GM19351 (cell line): ENCODE data around the gene DISC1.
A peak's percentile ranks its signal among the peaks of the same experiment; 100 is the strongest.
"Not testable (repeated sequence)": the region's sequence is repeated elsewhere in the genome, so short reads cannot be mapped to it uniquely, and the experiment has no call there.

Experiments
- ATAC-seq: cut with Tn5 transposase; IDR thresholded peaks from one replicate; pipeline ENCODE4 v1.9.1; 2021; ENCODE audit warnings: mild to moderate bottlenecking, moderate library complexity; ENCODE audit not compliant: unreplicated experiment

The DISC1 gene

GRCh38 chr1:231871878-231872277 lies 245.3 kb downstream of the DISC1 start:
- no peak for ATAC-seq

GRCh38 chr1:231872461-231872910 lies 245.9 kb downstream of the DISC1 start:
- ATAC-seq = no peak

- no peak for ATAC-seq
Observed at GRCh38 chr1:231878737-231879136, 252.1 kb downstream of the DISC1 start.

GRCh38 chr1:231879296-231879695 lies 252.7 kb downstream of the DISC1 start:
- no peak for ATAC-seq

GRCh38 chr1:231882333-231882732 lies 255.7 kb downstream of the DISC1 start:
- ATAC-seq = no peak

GRCh38 chr1:231882790-231883189 lies 256.2 kb downstream of the DISC1 start:
- no peak for ATAC-seq

GRCh38 chr1:231883382-231883781 lies 256.8 kb downstream of the DISC1 start:
- no peak for ATAC-seq

GRCh38 chr1:231885209-231885854 lies 258.7 kb downstream of the DISC1 start:
- no peak for ATAC-seq

- no peak for ATAC-seq
Observed at GRCh38 chr1:231887166-231887565, 260.6 kb downstream of the DISC1 start.

- ATAC-seq = no peak
Observed at GRCh38 chr1:231887866-231888265, 261.3 kb downstream of the DISC1 start.

GRCh38 chr1:231890791-231891190 lies 264.2 kb downstream of the DISC1 start:
- ATAC-seq = no peak

- ATAC-seq = no peak
Observed at GRCh38 chr1:231893400-231894102, 267.0 kb downstream of the DISC1 start.

GRCh38 chr1:231896806-231897205 lies 270.2 kb downstream of the DISC1 start:
- ATAC-seq = no peak

GRCh38 chr1:231899046-231899445 lies 272.5 kb downstream of the DISC1 start:
- no peak for ATAC-seq

- no peak for ATAC-seq
Observed at GRCh38 chr1:231899713-231900435, 273.3 kb downstream of the DISC1 start.

GRCh38 chr1:231903586-231904081 lies 277.0 kb downstream of the DISC1 start:
- no peak for ATAC-seq

- not testable (repeated sequence) for ATAC-seq
Observed at GRCh38 chr1:231907310-231907709, 280.7 kb downstream of the DISC1 start.

- ATAC-seq = no peak
Observed at GRCh38 chr1:231913493-231913892, 286.9 kb downstream of the DISC1 start.

- peak; percentile 64 for ATAC-seq
Observed at GRCh38 chr1:231918239-231919015, 291.8 kb downstream of the DISC1 start.

GRCh38 chr1:231919239-231919885 lies 292.8 kb downstream of the DISC1 start:
- ATAC-seq = no peak
